Nasal cavity respiratory epithelium epithelial cell of viscerocranial mucosa (primary cell): ENCODE results near the gene CASR. TPM values are rescaled to one million over a fixed set of nuclear protein-coding genes. Genes with fewer than 3 reads are reported as not detected.

Experiments
- total RNA-seq: library from RNA; depleted of rRNA; stranded (reverse); fragments of >200 nt; gene quantifications from 2 replicates; pipeline ENCODE4 v1.2.3, GENCODE V29; 2014

The CASR gene, protein sequence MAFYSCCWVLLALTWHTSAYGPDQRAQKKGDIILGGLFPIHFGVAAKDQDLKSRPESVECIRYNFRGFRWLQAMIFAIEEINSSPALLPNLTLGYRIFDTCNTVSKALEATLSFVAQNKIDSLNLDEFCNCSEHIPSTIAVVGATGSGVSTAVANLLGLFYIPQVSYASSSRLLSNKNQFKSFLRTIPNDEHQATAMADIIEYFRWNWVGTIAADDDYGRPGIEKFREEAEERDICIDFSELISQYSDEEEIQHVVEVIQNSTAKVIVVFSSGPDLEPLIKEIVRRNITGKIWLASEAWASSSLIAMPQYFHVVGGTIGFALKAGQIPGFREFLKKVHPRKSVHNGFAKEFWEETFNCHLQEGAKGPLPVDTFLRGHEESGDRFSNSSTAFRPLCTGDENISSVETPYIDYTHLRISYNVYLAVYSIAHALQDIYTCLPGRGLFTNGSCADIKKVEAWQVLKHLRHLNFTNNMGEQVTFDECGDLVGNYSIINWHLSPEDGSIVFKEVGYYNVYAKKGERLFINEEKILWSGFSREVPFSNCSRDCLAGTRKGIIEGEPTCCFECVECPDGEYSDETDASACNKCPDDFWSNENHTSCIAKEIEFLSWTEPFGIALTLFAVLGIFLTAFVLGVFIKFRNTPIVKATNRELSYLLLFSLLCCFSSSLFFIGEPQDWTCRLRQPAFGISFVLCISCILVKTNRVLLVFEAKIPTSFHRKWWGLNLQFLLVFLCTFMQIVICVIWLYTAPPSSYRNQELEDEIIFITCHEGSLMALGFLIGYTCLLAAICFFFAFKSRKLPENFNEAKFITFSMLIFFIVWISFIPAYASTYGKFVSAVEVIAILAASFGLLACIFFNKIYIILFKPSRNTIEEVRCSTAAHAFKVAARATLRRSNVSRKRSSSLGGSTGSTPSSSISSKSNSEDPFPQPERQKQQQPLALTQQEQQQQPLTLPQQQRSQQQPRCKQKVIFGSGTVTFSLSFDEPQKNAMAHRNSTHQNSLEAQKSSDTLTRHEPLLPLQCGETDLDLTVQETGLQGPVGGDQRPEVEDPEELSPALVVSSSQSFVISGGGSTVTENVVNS
- total RNA-seq, result not detected in 2 replicates

DNA sequence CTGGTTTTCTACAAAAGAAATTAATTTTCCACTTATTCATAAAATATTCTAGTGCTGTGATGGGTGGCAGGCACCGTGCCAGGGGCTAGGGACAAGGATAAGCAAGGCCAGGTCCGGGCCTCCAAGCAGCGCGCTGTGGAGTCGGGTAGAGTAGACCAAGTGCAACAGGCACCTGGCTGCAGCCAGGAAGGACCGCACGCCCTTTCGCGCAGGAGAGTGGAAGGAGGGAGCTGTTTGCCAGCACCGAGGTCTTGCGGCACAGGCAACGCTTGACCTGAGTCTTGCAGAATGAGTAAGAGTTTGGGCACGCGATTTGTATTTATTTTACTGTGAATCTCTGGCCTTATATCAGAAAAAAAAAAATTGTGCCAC lies at the start of gene CASR:
TSS of gene CASR (plus strand) at position 148 of the 372 bp plus-strand sequence. CDS start 70,522 bp downstream, outside the sequence.

DNA sequence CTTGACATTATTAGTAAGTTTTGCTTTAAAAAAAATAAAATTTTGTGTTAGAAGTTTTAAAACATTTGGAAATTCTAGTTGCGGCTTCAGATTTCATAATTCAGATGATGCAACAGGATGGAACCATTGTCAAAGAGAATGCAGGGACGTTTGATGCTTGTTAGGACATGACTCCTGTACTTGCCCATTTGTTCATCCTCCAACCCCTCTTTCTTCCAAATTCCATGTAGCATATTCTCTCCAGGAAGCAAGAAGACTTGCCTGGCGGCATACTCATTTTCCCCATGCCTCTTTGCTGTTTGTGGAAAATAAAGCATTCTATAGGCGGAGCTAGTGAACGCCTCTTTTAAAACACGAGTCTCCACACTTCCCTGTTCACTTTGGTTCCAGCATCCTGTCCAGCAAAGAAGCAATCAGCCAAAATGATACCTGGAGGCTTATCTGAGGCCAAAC lies 141.4 kb downstream of the CASR start, which contains the start of gene CSTA:
TSS of gene CSTA (plus strand) at position 378 of the 453 bp plus-strand sequence. CDS start at position 423, 45 bp downstream.

Other genes starting within 250 kb of the CASR start
- gene ILDR1, start 161.4 kb upstream of the CASR start, total RNA-seq, result 1.4 and 1.7 TPM in 2 replicates
- gene CD86, start 128.3 kb upstream of the CASR start, total RNA-seq, result 0.07 TPM in 1 of 2 replicates, not detected in the other
- gene CSTA, start 141.6 kb downstream of the CASR start, total RNA-seq, result 114 and 450 TPM in 2 replicates
- gene MIX23, start 199.6 kb downstream of the CASR start, total RNA-seq, result 32.5 and 33.2 TPM in 2 replicates
- gene FAM162A, start 200.5 kb downstream of the CASR start, total RNA-seq, result 12.3 and 32.4 TPM in 2 replicates
- gene WDR5B, start 232.4 kb downstream of the CASR start, total RNA-seq, result 4.8 and 5.8 TPM in 2 replicates